Mucosa of rectum (tissue), 2 donors: ENCODE data around the gene AGBL3.
"Not testable (repeated sequence)": the region's sequence is repeated elsewhere in the genome, so short reads cannot be mapped to it uniquely, and the experiment has no call there.

ENCODE experiments used
- H3K27ac ChIP-seq, 2 donors: one replicate each; pipeline ENCODE4 v1.7.0; 2013; ENCODE audit warnings: inconsistent platforms in 2 of 2, low read depth in 2 of 2, low read length in 2 of 2
- H3K27me3 ChIP-seq, 2 donors: one replicate each; pipeline ENCODE4 v1.7.0; 2013; ENCODE audit warnings: low read length in 2 of 2; ENCODE audit not compliant: control insufficient read depth in 2 of 2, insufficient read depth in 2 of 2
- H3K36me3 ChIP-seq, 2 donors: one replicate each; pipeline ENCODE4 v1.7.0; 2013; ENCODE audit warnings: low read length in 2 of 2; ENCODE audit not compliant: control insufficient read depth in 2 of 2, insufficient read depth in 2 of 2
- H3K4me1 ChIP-seq, 2 donors: one replicate each; pipeline ENCODE4 v1.7.0; 2013; ENCODE audit warnings: low read length in 2 of 2, mild to moderate bottlenecking in 1 of 2; ENCODE audit not compliant: control insufficient read depth in 2 of 2, insufficient read depth in 2 of 2
- H3K4me3 ChIP-seq, 2 donors: one replicate each; pipeline ENCODE4 v1.7.0; 2013; ENCODE audit warnings: low read length in 2 of 2
- H3K9ac ChIP-seq, 2 donors: one replicate each; pipeline ENCODE4 v1.7.0; 2013; ENCODE audit warnings: low read length in 2 of 2, low read depth in 1 of 2, mild to moderate bottlenecking in 1 of 2
- H3K9me3 ChIP-seq, 2 donors: one replicate each; pipeline ENCODE4 v1.7.0; 2013; ENCODE audit warnings: low read length in 2 of 2; ENCODE audit not compliant: control insufficient read depth in 2 of 2
- donor health status: healthy.
- donor health status: Normal muscosa, but diverticular disease.

Gene AGBL3

GRCh38 chr7:135095450-135095849 is 109.1 kb downstream of the AGBL3 start:
- H3K9me3 ChIP-seq: no peaks in the 10 kb centered on the region

GRCh38 chr7:135098391-135098790 is 112.1 kb downstream of the AGBL3 start:
- H3K4me1 ChIP-seq: no peaks in the 10 kb centered on the region
- no peak overlapping the region for H3K27ac ChIP-seq
- H3K9me3 ChIP-seq: no peaks in the 10 kb centered on the region
- H3K36me3 ChIP-seq: no peaks in the 10 kb centered on the region
- H3K27me3 ChIP-seq: no peaks in the 10 kb centered on the region
- no peak overlapping the region for H3K4me3 ChIP-seq
- no peak overlapping the region for H3K9ac ChIP-seq

More at GRCh38 chr7:135095450-135095849, 109.1 kb downstream of the AGBL3 start:
- H3K27ac ChIP-seq: no peak overlapping the region
- no peaks in the 10 kb centered on the region for H3K27me3 ChIP-seq
- H3K4me1 ChIP-seq: no peaks in the 10 kb centered on the region
- no peak overlapping the region for H3K4me3 ChIP-seq
- H3K36me3 ChIP-seq: no peaks in the 10 kb centered on the region
- H3K9ac ChIP-seq: no peak overlapping the region

- Histone ChIP-seq H3K27ac (no peak overlapping the region), H3K4me1 (no peaks in the 10 kb centered on the region), H3K27me3 (no peaks in the 10 kb centered on the region), H3K36me3 (no peaks in the 10 kb centered on the region), H3K4me3 (no peak overlapping the region), H3K9ac (no peak overlapping the region), H3K9me3 (no peaks in the 10 kb centered on the region)
Observed at GRCh38 chr7:135100856-135101255, 114.5 kb downstream of the AGBL3 start.

GRCh38 chr7:135102372-135102771 is 116.1 kb downstream of the AGBL3 start:
- no peak overlapping the region for H3K27ac ChIP-seq
- no peak overlapping the region for H3K9ac ChIP-seq
- no peaks in the 10 kb centered on the region for H3K36me3 ChIP-seq
- H3K4me1 ChIP-seq: no peaks in the 10 kb centered on the region
- H3K9me3 ChIP-seq: no peaks in the 10 kb centered on the region
- no peaks in the 10 kb centered on the region for H3K27me3 ChIP-seq
- no peak overlapping the region for H3K4me3 ChIP-seq

- H3K27me3 ChIP-seq: no peaks in the 10 kb centered on the region
- no peaks in the 10 kb centered on the region for H3K36me3 ChIP-seq
- H3K4me3 ChIP-seq: no peak overlapping the region
- no peak overlapping the region for H3K27ac ChIP-seq
- no peak overlapping the region for H3K9ac ChIP-seq
- no peaks in the 10 kb centered on the region for H3K4me1 ChIP-seq
- H3K9me3 ChIP-seq: no peaks in the 10 kb centered on the region
Observed at GRCh38 chr7:135109562-135109961, 123.3 kb downstream of the AGBL3 start.

GRCh38 chr7:135109976-135110375 is 123.7 kb downstream of the AGBL3 start:
- Histone ChIP-seq H3K27ac (no peak overlapping the region), H3K27me3 (no peaks in the 10 kb centered on the region), H3K9me3 (no peaks in the 10 kb centered on the region), H3K4me3 (no peak overlapping the region), H3K4me1 (no peaks in the 10 kb centered on the region), H3K36me3 (no peaks in the 10 kb centered on the region), H3K9ac (no peak overlapping the region)

- no peak overlapping the region for H3K9ac ChIP-seq
- no peak overlapping the region for H3K4me3 ChIP-seq
- H3K9me3 ChIP-seq: no peaks in the 10 kb centered on the region
- H3K27me3 ChIP-seq: no peaks in the 10 kb centered on the region
- no peaks in the 10 kb centered on the region for H3K4me1 ChIP-seq
- H3K27ac ChIP-seq: no peak overlapping the region
- H3K36me3 ChIP-seq: no peaks in the 10 kb centered on the region
Observed at GRCh38 chr7:135111379-135111778, 125.1 kb downstream of the AGBL3 start.

- H3K27me3 ChIP-seq: no peaks in the 10 kb centered on the region
- no peak overlapping the region for H3K4me3 ChIP-seq
- H3K9ac ChIP-seq: no peak overlapping the region
- no peaks in the 10 kb centered on the region for H3K36me3 ChIP-seq
- no peaks in the 10 kb centered on the region for H3K4me1 ChIP-seq
- no peak overlapping the region for H3K27ac ChIP-seq
- H3K9me3 ChIP-seq: no peaks in the 10 kb centered on the region
Observed at GRCh38 chr7:135114622-135115021, 128.3 kb downstream of the AGBL3 start.

- H3K9me3 ChIP-seq: no peaks in the 10 kb centered on the region
- H3K27me3 ChIP-seq: no peaks in the 10 kb centered on the region
- H3K9ac ChIP-seq: no peak overlapping the region
Observed at GRCh38 chr7:135117096-135117495, 130.8 kb downstream of the AGBL3 start.

GRCh38 chr7:135121868-135122267 is 135.6 kb downstream of the AGBL3 start:
- no peak overlapping the region for H3K27ac ChIP-seq
- H3K4me1 ChIP-seq: no peaks in the 10 kb centered on the region
- no peak overlapping the region for H3K4me3 ChIP-seq
- H3K9me3 ChIP-seq: no peaks in the 10 kb centered on the region
- H3K36me3 ChIP-seq: no peaks in the 10 kb centered on the region
- no peak overlapping the region for H3K9ac ChIP-seq
- H3K27me3 ChIP-seq: no peaks in the 10 kb centered on the region

More at GRCh38 chr7:135117096-135117495, 130.8 kb downstream of the AGBL3 start:
- H3K36me3 ChIP-seq: no peaks in the 10 kb centered on the region
- no peaks in the 10 kb centered on the region for H3K4me1 ChIP-seq
- H3K4me3 ChIP-seq: no peak overlapping the region
- no peak overlapping the region for H3K27ac ChIP-seq

- not testable (repeated sequence) for H3K9me3 ChIP-seq, H3K27me3 ChIP-seq, H3K4me1 ChIP-seq, H3K4me3 ChIP-seq, H3K27ac ChIP-seq, H3K36me3 ChIP-seq, H3K9ac ChIP-seq
Observed at GRCh38 chr7:135124631-135125030, 138.3 kb downstream of the AGBL3 start.
